ENCODE results near the gene AURKB. TPM values are rescaled to one million over a fixed set of nuclear protein-coding genes. Genes with fewer than 3 reads are reported as not detected.

AURKB gene
- total RNA-seq, 4 donors from 2014 or later, result 0.54 to 5.3 (median 2.4) TPM

- H3K4me3 ChIP-seq, result no peak overlapping the region
- peaks cover 0 to 23% of the 10 kb centered on the region in 2 donors for H3K36me3 ChIP-seq
- ATAC-seq, result peak; percentile 62
- H3K9me3 ChIP-seq, result no peaks in the 10 kb centered on the region
- H3K4me1 ChIP-seq, result peaks cover 9 to 53% (median 31%) of the 10 kb centered on the region in 3 donors
- H3K27ac ChIP-seq, result peak overlapping the region; percentile 96 to 100 (median 98)
- 19 to 28% methylated on average over 5 to 6 of the region's 13 CpGs for WGBS, 2 donors (ENCODE audit: low coverage in 1 of 2)
- H3K27me3 ChIP-seq, result no peaks in the 10 kb centered on the region
- TF ChIP-seq EP300 (IDR thresholded peaks at IDR 0.05) (no peak), POLR2AphosphoS5 (IDR thresholded peaks at IDR 0.05) (peak; percentile 51)
These were observed 46.2 kb downstream of the AURKB start for GRCh38 chr17:8163978-8164814.

GRCh38 chr17:8162997-8163977 is 47.1 kb downstream of the AURKB start:
- Histone ChIP-seq H3K27me3 (no peaks in the 10 kb centered on the region), H3K9me3 (no peaks in the 10 kb centered on the region), H3K36me3 (peaks cover 0 to 25% of the 10 kb centered on the region in 2 donors), H3K4me1 (peaks cover 9 to 62% (median 37%) of the 10 kb centered on the region in 3 donors), H3K4me3 (peak overlapping the region; percentile 69 to 87), H3K27ac (peak overlapping the region; percentile 96 to 100 (median 98))
- no peak for TF ChIP-seq CTCF (IDR thresholded peaks at IDR 0.05)
- TF ChIP-seq POLR2AphosphoS5 (IDR thresholded peaks at IDR 0.05), result no peak
- TF ChIP-seq POLR2A (IDR thresholded peaks at IDR 0.05), result no peak
- no peak for TF ChIP-seq EP300 (IDR thresholded peaks at IDR 0.05)
- WGBS, 2 donors (ENCODE audit: low coverage in 1 of 2), result 0% methylated on average over 3 to 9 of the region's 55 CpGs
- peak; percentile 46 for ATAC-seq

GRCh38 chr17:8162233-8162996 is 48.0 kb downstream of the AURKB start, which contains the start of gene VAMP2:
TSS of gene VAMP2 (minus strand) at chr17:8162948. CDS start at chr17:8162879, 69 bp downstream.
- no peaks in the 10 kb centered on the region for H3K9me3 ChIP-seq
- no CpG with 5 or more reads among the region's 75 CpGs for WGBS, 2 donors (ENCODE audit: low coverage in 1 of 2)
- H3K4me3 ChIP-seq, result peak within 1 kb of the TSS; percentile 69 to 87
- H3K27ac ChIP-seq, result peak within 1 kb of the TSS; percentile 96 to 100 (median 98)
- ATAC-seq, result peak; percentile 83
- peak; percentile 89 for TF ChIP-seq POLR2A (IDR thresholded peaks at IDR 0.05)
- TF ChIP-seq EP300 (IDR thresholded peaks at IDR 0.05), result no peak
- peak; percentile 86 for TF ChIP-seq POLR2AphosphoS5 (IDR thresholded peaks at IDR 0.05)
- peak in 3 of 4 experiments; percentile 6 to 8 (median 8) for TF ChIP-seq CTCF (IDR thresholded peaks at IDR 0.05)
- H3K36me3 ChIP-seq, result peaks cover 0 to 25% of the 10 kb centered on the region in 2 donors
- H3K27me3 ChIP-seq, result no peaks in the 10 kb centered on the region
- H3K4me1 ChIP-seq, result peaks cover 9 to 71% (median 40%) of the 10 kb centered on the region in 3 donors

- H3K4me3 ChIP-seq, result peak overlapping the region; percentile 69 to 87
- no peaks in the 10 kb centered on the region for H3K27me3 ChIP-seq
- H3K4me1 ChIP-seq, result peaks cover 9 to 78% (median 43%) of the 10 kb centered on the region in 3 donors
- H3K27ac ChIP-seq, result peak overlapping the region; percentile 96 to 100 (median 98)
- TF ChIP-seq POLR2A (IDR thresholded peaks at IDR 0.05) (no peak), EP300 (IDR thresholded peaks at IDR 0.05) (no peak), POLR2AphosphoS5 (IDR thresholded peaks at IDR 0.05) (no peak), CTCF (IDR thresholded peaks at IDR 0.05) (no peak)
- WGBS, 2 donors (ENCODE audit: low coverage in 1 of 2), result 37 to 85% methylated on average over 2 to 13 of the region's 19 CpGs
- no peak for ATAC-seq
- no peaks in the 10 kb centered on the region for H3K9me3 ChIP-seq
- peaks cover 0 to 25% of the 10 kb centered on the region in 2 donors for H3K36me3 ChIP-seq
These were observed 48.8 kb downstream of the AURKB start for GRCh38 chr17:8161289-8162232.
